Activated B cell treated with CpG ODN at 0.5 μM for 24 hours (primary cell): ENCODE measurements around the gene SLC26A6. TPM values are rescaled to one million over a fixed set of nuclear protein-coding genes. Genes with fewer than 3 reads are reported as not detected.

Experiments used
- ATAC-seq: fragments of 200-7000 bp; cut with Tn5 transposase; one replicate; pipeline ENCODE4 v1.10.0; 2021; ENCODE audit warnings: low read depth, mild to moderate bottlenecking, moderate library complexity
- CTCF ChIA-PET: fragments of 350-600 bp; sonication (Branson Sonifier 250); formaldehyde crosslinking; loops from one replicate; lab custom pipeline; 2021; ENCODE audit warnings: antibody characterized with exemption; lab: Charles Lee
- POLR2A ChIA-PET: fragments of 350-600 bp; sonication (Branson Sonifier 250); formaldehyde crosslinking; loops from one replicate; lab custom pipeline; 2021; ENCODE audit warnings: antibody characterized with exemption; lab: Charles Lee
- DNase-seq: peaks from one replicate; pipeline ENCODE4 v3.0.0; 2022
- H3K27ac Mint-ChIP-seq: one replicate; pipeline ENCODE4 v1.8.0; 2020; ENCODE audit warnings: mixed read lengths
- H3K27me3 Mint-ChIP-seq: one replicate; pipeline ENCODE4 v1.8.0; 2021; ENCODE audit warnings: mixed read lengths
- H3K36me3 Mint-ChIP-seq: one replicate; pipeline ENCODE4 v1.8.0; 2021; ENCODE audit warnings: low read depth, mixed read lengths
- H3K4me1 Mint-ChIP-seq: one replicate; pipeline ENCODE4 v1.8.0; 2021; ENCODE audit warnings: mixed read lengths
- H3K4me3 Mint-ChIP-seq: one replicate; pipeline ENCODE4 v1.8.0; 2020; ENCODE audit warnings: mild to moderate bottlenecking, mixed read lengths
- H3K9me3 Mint-ChIP-seq: one replicate; pipeline ENCODE4 v1.8.0; 2020; ENCODE audit warnings: mixed read lengths
- intact Hi-C: fragments of 100-400 bp; cut with micrococcal nuclease; formaldehyde crosslinking; loops from one replicate; pipeline ENCODE4 v1.15.1; 2024
- total RNA-seq: library from RNA; stranded (reverse); gene quantifications from 2 replicates; pipeline ENCODE4 v1.2.3, GENCODE V29; 2022
- TF ChIP-seq, protein P1 (sequence below): fragments of 200-600 bp; IDR thresholded peaks from one replicate; pipeline ENCODE4 v1.8.0; 2022; ENCODE audit warnings: antibody characterized with exemption, mild to moderate bottlenecking

Gene SLC26A6
- total RNA-seq, 1 donor from 2014 or later: 21.5 TPM

DNA sequence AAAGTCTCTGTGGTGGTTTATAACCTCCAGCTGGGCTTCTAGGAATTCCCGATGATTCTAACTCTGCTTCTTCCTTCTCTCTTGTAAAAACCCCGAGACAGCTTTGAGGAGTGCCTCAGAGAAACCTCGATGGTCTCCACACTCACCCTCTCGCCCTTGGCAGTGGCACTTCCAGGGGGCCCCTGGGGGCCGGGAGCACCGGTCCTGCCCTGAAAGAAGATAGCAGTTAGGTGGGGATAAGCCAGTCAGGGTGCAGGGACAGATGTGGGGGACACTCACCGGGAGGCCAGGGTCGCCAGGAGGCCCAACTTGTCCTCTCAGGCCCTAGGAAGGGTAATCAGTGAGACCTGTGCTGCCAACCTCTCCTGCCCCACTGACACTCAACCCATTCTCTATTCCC, 49.9 kb downstream of the SLC26A6 start:
- ChIA-PET CTCF (no interaction called here), POLR2A (no interaction called here)
- H3K27me3 Mint-ChIP-seq: peaks cover 26% of the 10 kb centered on the region
- H3K27ac Mint-ChIP-seq: no peak overlapping the region
- no peaks in the 10 kb centered on the region for H3K36me3 Mint-ChIP-seq
- H3K9me3 Mint-ChIP-seq: no peaks in the 10 kb centered on the region
- DNase-seq: no peak
- intact Hi-C loops: no loop called here
- ATAC-seq: no peak
- TF ChIP-seq, protein P1, sequence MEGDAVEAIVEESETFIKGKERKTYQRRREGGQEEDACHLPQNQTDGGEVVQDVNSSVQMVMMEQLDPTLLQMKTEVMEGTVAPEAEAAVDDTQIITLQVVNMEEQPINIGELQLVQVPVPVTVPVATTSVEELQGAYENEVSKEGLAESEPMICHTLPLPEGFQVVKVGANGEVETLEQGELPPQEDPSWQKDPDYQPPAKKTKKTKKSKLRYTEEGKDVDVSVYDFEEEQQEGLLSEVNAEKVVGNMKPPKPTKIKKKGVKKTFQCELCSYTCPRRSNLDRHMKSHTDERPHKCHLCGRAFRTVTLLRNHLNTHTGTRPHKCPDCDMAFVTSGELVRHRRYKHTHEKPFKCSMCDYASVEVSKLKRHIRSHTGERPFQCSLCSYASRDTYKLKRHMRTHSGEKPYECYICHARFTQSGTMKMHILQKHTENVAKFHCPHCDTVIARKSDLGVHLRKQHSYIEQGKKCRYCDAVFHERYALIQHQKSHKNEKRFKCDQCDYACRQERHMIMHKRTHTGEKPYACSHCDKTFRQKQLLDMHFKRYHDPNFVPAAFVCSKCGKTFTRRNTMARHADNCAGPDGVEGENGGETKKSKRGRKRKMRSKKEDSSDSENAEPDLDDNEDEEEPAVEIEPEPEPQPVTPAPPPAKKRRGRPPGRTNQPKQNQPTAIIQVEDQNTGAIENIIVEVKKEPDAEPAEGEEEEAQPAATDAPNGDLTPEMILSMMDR: no peak
- no peak overlapping the region for H3K4me3 Mint-ChIP-seq
- H3K4me1 Mint-ChIP-seq: no peaks in the 10 kb centered on the region

- intact Hi-C loops: no loop called here
- DNase-seq (no peak), ATAC-seq (no peak)
- TF ChIP-seq, protein P1: no peak
- ChIA-PET CTCF (no interaction called here), POLR2A (interaction anchor here (0.6 kb wide), 1 partner anchor 1384 kb away, joined by 6 read pairs; no protein-coding TSS in a partner anchor)
- H3K36me3 Mint-ChIP-seq: no peaks in the 10 kb centered on the region
- no peak overlapping the region for H3K27ac Mint-ChIP-seq
- peaks cover 25% of the 10 kb centered on the region for H3K27me3 Mint-ChIP-seq
- no peaks in the 10 kb centered on the region for H3K4me1 Mint-ChIP-seq
- H3K4me3 Mint-ChIP-seq: no peak overlapping the region
- no peaks in the 10 kb centered on the region for H3K9me3 Mint-ChIP-seq
These were observed 50.4 kb downstream of the SLC26A6 start for GRCh38 chr3:48584836-48585235.

DNA sequence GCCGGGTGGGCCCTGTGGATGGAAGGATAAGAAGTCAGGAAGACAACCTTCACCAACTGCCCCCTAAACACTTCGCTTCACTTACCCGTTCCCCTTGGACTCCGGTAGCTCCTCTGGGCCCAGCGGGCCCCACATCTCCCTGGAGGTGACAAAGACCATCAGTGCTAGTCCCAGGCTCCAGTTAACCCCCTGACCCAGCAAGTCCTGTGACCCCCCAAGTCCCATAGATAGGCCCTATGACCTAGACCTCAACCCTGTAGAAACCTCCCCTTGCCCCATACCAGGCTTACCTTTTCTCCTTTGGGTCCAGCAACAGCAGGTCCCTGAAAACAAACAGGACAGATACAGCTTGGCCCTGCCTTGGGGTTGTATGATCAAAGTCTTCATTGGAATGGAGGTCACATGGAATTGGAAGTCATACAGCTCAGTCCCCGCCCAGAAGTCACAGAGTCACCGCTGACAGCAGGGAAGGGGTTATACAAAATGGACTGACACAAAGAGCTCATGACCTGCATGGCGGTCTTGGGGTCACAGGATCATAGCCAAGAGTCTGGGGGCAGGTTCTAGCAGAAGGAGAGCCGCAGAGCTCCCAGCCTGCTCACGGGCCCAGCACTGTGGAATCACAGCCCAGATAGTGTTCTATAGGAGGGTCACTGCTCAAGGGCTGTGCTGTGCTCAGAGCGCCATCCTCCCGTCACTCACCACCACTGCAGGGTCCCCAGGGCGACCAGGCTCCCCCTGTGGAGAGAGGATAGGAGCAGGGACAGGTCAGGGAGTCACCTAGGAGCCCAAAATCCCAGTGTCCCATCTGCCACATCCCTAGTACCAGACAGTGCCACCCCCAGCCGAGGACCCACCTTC, 53.4 kb downstream of the SLC26A6 start:
- intact Hi-C loops: no loop called here
- H3K27me3 Mint-ChIP-seq: peaks cover 3% of the 10 kb centered on the region
- TF ChIP-seq, protein P1: no peak
- H3K4me1 Mint-ChIP-seq: no peaks in the 10 kb centered on the region
- no peaks in the 10 kb centered on the region for H3K9me3 Mint-ChIP-seq
- DNase-seq (no peak), ATAC-seq (no peak)
- no peak overlapping the region for H3K4me3 Mint-ChIP-seq
- CTCF ChIA-PET: no interaction called here
- H3K27ac Mint-ChIP-seq: no peak overlapping the region
- POLR2A ChIA-PET: no interaction called here
- no peaks in the 10 kb centered on the region for H3K36me3 Mint-ChIP-seq

DNA sequence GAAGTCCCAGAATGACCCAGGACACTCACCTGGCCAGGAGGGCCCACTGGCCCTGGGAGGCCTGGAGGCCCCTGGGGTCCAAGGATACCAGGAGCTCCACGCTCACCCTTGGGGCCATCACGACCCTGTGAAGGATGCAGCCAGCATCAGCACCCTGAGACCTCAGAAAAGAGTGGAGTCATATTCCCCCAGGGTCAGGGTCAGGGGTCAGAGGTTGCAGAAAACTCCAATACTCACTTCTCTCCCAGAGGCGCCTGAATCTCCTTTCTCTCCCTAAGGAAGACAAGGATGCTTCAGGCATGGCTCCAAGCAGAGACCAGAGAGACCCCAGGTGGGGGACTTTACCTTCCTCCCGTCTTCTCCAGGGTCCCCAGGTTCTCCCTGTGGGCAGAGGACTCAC, 58.6 kb downstream of the SLC26A6 start:
- no peak for DNase-seq
- H3K4me1 Mint-ChIP-seq: no peaks in the 10 kb centered on the region
- H3K27me3 Mint-ChIP-seq: peaks cover 1% of the 10 kb centered on the region
- H3K4me3 Mint-ChIP-seq: no peak overlapping the region
- ATAC-seq: no peak
- TF ChIP-seq, protein P1: no peak
- ChIA-PET POLR2A (no interaction called here), CTCF (no interaction called here)
- H3K36me3 Mint-ChIP-seq: no peaks in the 10 kb centered on the region
- intact Hi-C loops: no loop called here
- H3K9me3 Mint-ChIP-seq: no peaks in the 10 kb centered on the region
- no peak overlapping the region for H3K27ac Mint-ChIP-seq

Other genes with a start within 250 kb of the SLC26A6 start
- 3.5 and 5.4 TPM in 2 replicates for gene PLXNB1, start 205.4 kb downstream of the SLC26A6 start, total RNA-seq
- 8.7 and 8.8 TPM in 2 replicates for gene CCDC51, start 195.3 kb downstream of the SLC26A6 start, total RNA-seq
- 216 and 296 TPM in 2 replicates for gene TMA7, start 195.2 kb downstream of the SLC26A6 start, total RNA-seq
- gene ATRIP, start 188.7 kb downstream of the SLC26A6 start, total RNA-seq: 10.5 and 14.6 TPM in 2 replicates
- gene SHISA5, start 131.3 kb downstream of the SLC26A6 start, total RNA-seq: 95.7 and 108 TPM in 2 replicates
- gene PFKFB4, start 78.7 kb downstream of the SLC26A6 start, total RNA-seq: 2.0 and 3.2 TPM in 2 replicates
- gene UCN2, start 71.7 kb downstream of the SLC26A6 start, total RNA-seq: not detected in 2 replicates
- gene COL7A1, start 40.1 kb downstream of the SLC26A6 start, total RNA-seq: 0.98 and 1.5 TPM in 2 replicates
- 117 and 118 TPM in 2 replicates for gene UQCRC1, start 25.8 kb downstream of the SLC26A6 start, total RNA-seq
- not detected in 2 replicates for gene TMEM89, start 13.7 kb downstream of the SLC26A6 start, total RNA-seq
- 1.5 and 2.3 TPM in 2 replicates for gene CELSR3, start 27.4 kb upstream of the SLC26A6 start, total RNA-seq
- 9.2 and 9.7 TPM in 2 replicates for gene NCKIPSD, start 50.5 kb upstream of the SLC26A6 start, total RNA-seq
- 83.2 and 94.1 TPM in 2 replicates for gene IP6K2, start 81.8 kb upstream of the SLC26A6 start, total RNA-seq
- gene PRKAR2A, start 212.4 kb upstream of the SLC26A6 start, total RNA-seq: 27.4 and 28.0 TPM in 2 replicates